Loucy (cell line): Measurements from ENCODE around the gene AEBP2.
"Not testable (repeated sequence)": the region's sequence is repeated elsewhere in the genome, so short reads cannot be mapped to it uniquely, and the experiment has no call there.

Experiments
- H2AFZ ChIP-seq: fragments of 200-600 bp; sonication (generic); 2 replicates; pipeline ENCODE4 v1.6.0; 2016; ENCODE audit warnings: antibody characterized with exemption, mild to moderate bottlenecking, low read length, moderate library complexity
- H3F3A ChIP-seq: fragments of 200-600 bp; 2 replicates; pipeline ENCODE4 v1.6.0; 2016; ENCODE audit warnings: antibody characterized with exemption, low read depth, mild to moderate bottlenecking
- H3K27me3 ChIP-seq: fragments of 200-600 bp; sonication (generic); 2 replicates; pipeline ENCODE4 v1.6.1; 2014; ENCODE audit warnings: low read length, mild to moderate bottlenecking; ENCODE audit not compliant: insufficient read depth, poor library complexity, severe bottlenecking
- H3K36me3 ChIP-seq: fragments of 200-600 bp; sonication (generic); 2 replicates; pipeline ENCODE4 v1.6.1; 2016; ENCODE audit warnings: low read length; ENCODE audit not compliant: insufficient read depth
- H3K4me1 ChIP-seq: fragments of 200-600 bp; sonication (generic); 2 replicates; pipeline ENCODE4 v1.5.1; 2014; ENCODE audit warnings: low read length, mild to moderate bottlenecking; ENCODE audit not compliant: insufficient read depth, poor library complexity, severe bottlenecking
- H3K4me2 ChIP-seq: fragments of 200-600 bp; sonication (generic); 2 replicates; pipeline ENCODE4 v1.6.0; 2014; ENCODE audit warnings: antibody characterized with exemption, low read length, low read depth, mild to moderate bottlenecking; ENCODE audit not compliant: poor library complexity, severe bottlenecking
- H3K4me3 ChIP-seq: fragments of 200-600 bp; sonication (generic); 2 replicates; pipeline ENCODE4 v1.5.1; 2014; ENCODE audit warnings: low read length, mild to moderate bottlenecking, mixed read lengths; ENCODE audit not compliant: poor library complexity, severe bottlenecking
- H3K79me2 ChIP-seq: fragments of 200-600 bp; sonication (generic); 2 replicates; pipeline ENCODE4 v1.6.1; 2014; ENCODE audit warnings: low read length; ENCODE audit not compliant: insufficient read depth
- H3K9ac ChIP-seq: fragments of 200-600 bp; sonication (generic); 2 replicates; pipeline ENCODE4 v1.6.0; 2014; ENCODE audit warnings: mild to moderate bottlenecking, low read depth, low read length, moderate library complexity; ENCODE audit not compliant: poor library complexity, severe bottlenecking
- H3K9me2 ChIP-seq: fragments of 200-600 bp; sonication (generic); replicated peaks from 2 replicates; pipeline ENCODE4 v1.6.1; 2016; ENCODE audit warnings: low read depth, low read length, mixed read lengths
- H3K9me3 ChIP-seq: fragments of 200-600 bp; sonication (generic); 2 replicates; pipeline ENCODE4 v1.6.1; 2014; ENCODE audit warnings: mild to moderate bottlenecking, antibody characterized with exemption, low read length, low read depth; ENCODE audit not compliant: insufficient read depth
- H4K20me1 ChIP-seq: fragments of 200-600 bp; sonication (generic); 2 replicates; pipeline ENCODE4 v1.6.0; 2014; ENCODE audit warnings: antibody characterized with exemption, low read length, mild to moderate bottlenecking; ENCODE audit not compliant: insufficient read depth, poor library complexity, severe bottlenecking
- EZH2phosphoT487 ChIP-seq: fragments of 200-600 bp; IDR thresholded peaks from 2 replicates; pipeline ENCODE4 v1.6.1; 2018; ENCODE audit warnings: antibody characterized with exemption, mild to moderate bottlenecking, moderate library complexity, borderline replicate concordance
- TF ChIP-seq, protein P1 (sequence below): fragments of 200-600 bp; sonication (generic); conservative IDR thresholded peaks from 2 replicates; pipeline ENCODE4 v1.5.1; 2014; ENCODE audit warnings: mild to moderate bottlenecking, antibody characterized with exemption, low read length

The AEBP2 gene

DNA sequence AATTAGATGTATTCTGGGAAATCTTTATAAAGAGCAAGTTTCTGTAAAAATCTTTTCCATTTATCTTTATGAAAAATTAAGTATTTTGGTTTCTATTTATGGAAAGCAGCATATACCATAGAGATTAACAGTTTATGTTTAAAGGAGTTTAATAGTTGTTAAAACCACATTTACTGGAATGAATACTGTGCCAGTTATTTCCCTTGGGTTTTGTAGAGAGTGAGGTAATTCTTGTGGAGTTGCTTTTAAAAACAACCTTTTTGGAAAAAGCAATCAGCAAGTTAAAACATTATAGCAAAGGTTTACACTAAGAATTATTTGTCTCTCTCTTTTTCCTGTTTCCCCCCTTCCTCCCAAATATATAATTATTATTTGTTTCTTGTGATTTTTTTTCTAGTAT is 34.9 kb downstream of the AEBP2 start:
- H2AFZ ChIP-seq = no peak overlapping the region
- no peaks in the 10 kb centered on the region for H3K27me3 ChIP-seq
- H3K9me2 ChIP-seq = no peaks in the 10 kb centered on the region
- H4K20me1 ChIP-seq = peaks cover 46% of the 10 kb centered on the region
- peaks cover 88% of the 10 kb centered on the region for H3K79me2 ChIP-seq
- no peaks in the 10 kb centered on the region for H3F3A ChIP-seq
- H3K9me3 ChIP-seq = peaks cover 3% of the 10 kb centered on the region; the same call in 1 of the 2 replicates
- no peak for TF ChIP-seq EZH2phosphoT487
- peaks cover 84% of the 10 kb centered on the region for H3K36me3 ChIP-seq
- H3K4me2 ChIP-seq = no peak overlapping the region
- no peak overlapping the region for H3K4me3 ChIP-seq
- H3K4me1 ChIP-seq = peaks cover 4% of the 10 kb centered on the region
- H3K9ac ChIP-seq = no peak overlapping the region

DNA sequence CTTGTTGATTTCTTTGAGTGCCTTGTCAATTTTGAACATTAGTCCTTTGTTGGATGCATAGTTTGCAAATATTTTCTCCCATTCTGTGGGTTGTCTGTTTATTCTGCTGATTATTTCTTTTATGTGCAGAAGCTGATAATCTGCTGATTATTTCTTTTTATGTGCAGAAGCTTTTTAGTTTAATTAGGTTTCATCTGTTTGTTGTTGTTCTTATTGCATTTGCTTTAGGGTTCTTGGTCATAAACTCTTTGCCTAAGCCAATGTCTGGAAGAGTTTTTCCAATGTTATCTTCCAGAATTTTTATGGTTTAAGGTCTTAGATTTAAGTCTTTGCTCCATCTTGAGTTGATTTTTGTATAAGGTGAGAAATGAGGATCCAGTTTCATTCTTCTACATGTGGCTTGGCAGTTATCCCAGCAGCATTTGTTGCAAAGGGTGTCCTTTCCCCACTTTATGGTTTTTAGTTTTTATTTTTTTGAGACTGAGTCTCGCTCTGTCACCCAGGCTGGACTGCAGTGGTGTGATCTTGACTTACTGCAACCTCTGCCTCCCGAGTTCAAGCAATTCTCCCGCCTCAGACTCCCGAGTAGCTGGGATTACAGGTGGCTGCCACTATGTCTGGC is 36.7 kb downstream of the AEBP2 start:
- Histone ChIP-seq H3K79me2 (peaks cover 88% of the 10 kb centered on the region), H4K20me1 (peaks cover 49% of the 10 kb centered on the region), H3K36me3 (peaks cover 90% of the 10 kb centered on the region), H3K9me3 (peaks cover 12% of the 10 kb centered on the region; the same call in 1 of the 2 replicates)
- not testable (repeated sequence) for H3K9me2 ChIP-seq, H3K4me3 ChIP-seq, H3K4me1 ChIP-seq, H3K4me2 ChIP-seq, H3K9ac ChIP-seq, H3F3A ChIP-seq, H3K27me3 ChIP-seq, H2AFZ ChIP-seq

DNA sequence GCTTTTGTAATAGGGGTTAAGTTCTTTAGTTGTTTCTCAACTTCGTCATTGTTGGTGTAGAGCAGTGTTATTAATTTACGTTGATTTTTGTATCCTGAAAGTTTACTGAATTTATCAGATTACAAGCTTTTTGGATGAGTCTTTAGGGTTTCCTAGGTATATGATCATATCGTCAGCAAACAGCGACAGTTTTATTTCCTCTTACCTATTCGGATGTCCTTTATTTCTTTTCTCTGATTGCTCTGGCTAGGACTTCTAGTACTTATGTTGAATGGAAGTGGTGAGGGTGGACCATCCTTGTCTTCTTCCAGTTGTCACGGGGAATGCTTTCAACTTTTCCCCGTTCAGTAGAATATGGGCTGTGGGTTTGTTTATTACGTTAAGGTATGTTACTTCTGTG is 37.8 kb downstream of the AEBP2 start:
- H3K9me2 ChIP-seq = no peaks in the 10 kb centered on the region
- H3K79me2 ChIP-seq = peaks cover 89% of the 10 kb centered on the region
- no peak overlapping the region for H3K9ac ChIP-seq
- H3F3A ChIP-seq = no peaks in the 10 kb centered on the region
- TF ChIP-seq EZH2phosphoT487 = no peak
- TF ChIP-seq, protein P1, sequence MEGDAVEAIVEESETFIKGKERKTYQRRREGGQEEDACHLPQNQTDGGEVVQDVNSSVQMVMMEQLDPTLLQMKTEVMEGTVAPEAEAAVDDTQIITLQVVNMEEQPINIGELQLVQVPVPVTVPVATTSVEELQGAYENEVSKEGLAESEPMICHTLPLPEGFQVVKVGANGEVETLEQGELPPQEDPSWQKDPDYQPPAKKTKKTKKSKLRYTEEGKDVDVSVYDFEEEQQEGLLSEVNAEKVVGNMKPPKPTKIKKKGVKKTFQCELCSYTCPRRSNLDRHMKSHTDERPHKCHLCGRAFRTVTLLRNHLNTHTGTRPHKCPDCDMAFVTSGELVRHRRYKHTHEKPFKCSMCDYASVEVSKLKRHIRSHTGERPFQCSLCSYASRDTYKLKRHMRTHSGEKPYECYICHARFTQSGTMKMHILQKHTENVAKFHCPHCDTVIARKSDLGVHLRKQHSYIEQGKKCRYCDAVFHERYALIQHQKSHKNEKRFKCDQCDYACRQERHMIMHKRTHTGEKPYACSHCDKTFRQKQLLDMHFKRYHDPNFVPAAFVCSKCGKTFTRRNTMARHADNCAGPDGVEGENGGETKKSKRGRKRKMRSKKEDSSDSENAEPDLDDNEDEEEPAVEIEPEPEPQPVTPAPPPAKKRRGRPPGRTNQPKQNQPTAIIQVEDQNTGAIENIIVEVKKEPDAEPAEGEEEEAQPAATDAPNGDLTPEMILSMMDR = no peak
- no peak overlapping the region for H2AFZ ChIP-seq
- H3K27me3 ChIP-seq = no peaks in the 10 kb centered on the region
- H4K20me1 ChIP-seq = peaks cover 53% of the 10 kb centered on the region
- H3K4me1 ChIP-seq = peaks cover under 1% of the 10 kb centered on the region
- H3K4me2 ChIP-seq = no peak overlapping the region
- H3K9me3 ChIP-seq = peaks cover 12% of the 10 kb centered on the region; the same call in 1 of the 2 replicates
- no peak overlapping the region for H3K4me3 ChIP-seq
- peaks cover 93% of the 10 kb centered on the region for H3K36me3 ChIP-seq

DNA sequence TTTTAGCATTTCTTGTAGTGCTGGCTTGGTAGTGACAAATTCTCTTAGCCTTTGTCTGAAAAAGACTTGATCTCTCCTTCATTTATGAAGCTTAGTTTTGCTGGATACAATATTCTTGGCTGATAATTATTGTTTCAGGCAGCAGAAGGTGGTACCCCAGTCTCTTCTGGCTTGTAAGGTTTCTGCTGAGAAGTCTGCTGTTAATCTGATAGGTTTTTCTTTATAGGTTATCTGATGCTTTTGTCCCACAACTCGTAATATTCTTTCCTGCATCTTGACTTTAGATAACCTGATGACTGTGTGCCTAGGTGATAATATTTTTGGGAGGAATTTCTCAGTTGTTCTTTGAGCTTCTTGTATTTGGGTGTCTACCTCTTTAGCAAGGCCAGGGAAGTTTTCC is 41.2 kb downstream of the AEBP2 start:
- Histone ChIP-seq H4K20me1 (peaks cover 61% of the 10 kb centered on the region), H3K79me2 (peaks cover 100% of the 10 kb centered on the region), H3K36me3 (peaks cover 97% of the 10 kb centered on the region)

More for the DNA sequence above, 41.2 kb downstream of the AEBP2 start:
- Histone ChIP-seq H3F3A (no peaks in the 10 kb centered on the region), H3K4me3 (no peak overlapping the region), H3K9ac (no peak overlapping the region), H3K9me2 (no peaks in the 10 kb centered on the region), H3K9me3 (peaks cover 12% of the 10 kb centered on the region; the same call in 1 of the 2 replicates), H3K27me3 (no peaks in the 10 kb centered on the region), H3K4me1 (no peaks in the 10 kb centered on the region), H2AFZ (no peak overlapping the region), H3K4me2 (no peak overlapping the region)
- TF ChIP-seq, protein P1 = no peak
- TF ChIP-seq EZH2phosphoT487 = no peak
